HG02571 (cell line): ENCODE results near the gene TIGD3.

Experiments used
- ATAC-seq: cut with Tn5 transposase; IDR thresholded peaks from one replicate; pipeline ENCODE4 v1.9.1; 2021; ENCODE audit warnings: mild to moderate bottlenecking, moderate library complexity; ENCODE audit not compliant: unreplicated experiment

The TIGD3 gene

GRCh38 chr11:65366340-65366773 is 11.8 kb downstream of the TIGD3 start:
- ATAC-seq = no peak

- ATAC-seq = no peak
Measured at GRCh38 chr11:65370659-65371049, 16.1 kb downstream of the TIGD3 start.

GRCh38 chr11:65373839-65374580 is 19.5 kb downstream of the TIGD3 start:
- no peak for ATAC-seq

- ATAC-seq = no peak
Measured at GRCh38 chr11:65375012-65375411, 20.5 kb downstream of the TIGD3 start.

- ATAC-seq = no peak
Measured at GRCh38 chr11:65376138-65376713, 21.7 kb downstream of the TIGD3 start.

GRCh38 chr11:65377036-65377435 is 22.5 kb downstream of the TIGD3 start:
- ATAC-seq = no peak

GRCh38 chr11:65377777-65378176 is 23.2 kb downstream of the TIGD3 start:
- no peak for ATAC-seq

GRCh38 chr11:65378208-65378927 is 23.8 kb downstream of the TIGD3 start:
- ATAC-seq = no peak

- ATAC-seq = no peak
Measured at GRCh38 chr11:65378928-65379638, 24.5 kb downstream of the TIGD3 start.

- ATAC-seq = no peak
Measured at GRCh38 chr11:65379698-65380459, 25.3 kb downstream of the TIGD3 start.

GRCh38 chr11:65380460-65381119 is 26.0 kb downstream of the TIGD3 start:
- ATAC-seq = no peak

- ATAC-seq = peak; percentile 11
Measured at GRCh38 chr11:65381716-65382032, 27.1 kb downstream of the TIGD3 start.

- peak; percentile 60 for ATAC-seq
Measured at GRCh38 chr11:65382033-65382803, 27.7 kb downstream of the TIGD3 start, which contains the start of gene SLC25A45. SLC25A45 (minus strand) TSS chr11:65382646; CDS start chr11:65381951, 695 bp downstream.

- no peak for ATAC-seq
Measured at GRCh38 chr11:65382804-65383368, 28.3 kb downstream of the TIGD3 start.

GRCh38 chr11:65383778-65384177 is 29.2 kb downstream of the TIGD3 start:
- no peak for ATAC-seq

GRCh38 chr11:65384301-65384889 is 29.8 kb downstream of the TIGD3 start:
- ATAC-seq = no peak

- peak; percentile 36 for ATAC-seq
Measured at GRCh38 chr11:65386307-65387140, 32.0 kb downstream of the TIGD3 start, which contains the start of gene FRMD8. FRMD8 (plus strand) TSS chr11:65386637; CDS start chr11:65387037, 400 bp downstream.

GRCh38 chr11:65388731-65389130 is 34.2 kb downstream of the TIGD3 start:
- no peak for ATAC-seq
